Cardiac muscle cell (in vitro differentiated cells and primary cell): Measurements from ENCODE around the gene GRM6. TPM values are rescaled to one million over a fixed set of nuclear protein-coding genes. Genes with fewer than 3 reads are reported as not detected.

ENCODE experiments used
- DNase-seq, 2 donors: peaks; one replicate each; pipeline versions ENCODE4 v3.0.0 to v3.0.0-alpha.2; 2010 to 2017; ENCODE audit warnings: low read depth in 1 of 2, low spot score in 1 of 2
- H3K27ac ChIP-seq: fragments of 200-600 bp; sonication (generic); 2 replicates; pipeline ENCODE4 v1.5.1; 2016
- H3K27me3 ChIP-seq: fragments of 200-600 bp; sonication (generic); 2 replicates; pipeline ENCODE4 v1.6.0; 2016; ENCODE audit warnings: control low read depth
- H3K36me3 ChIP-seq: fragments of 200-600 bp; sonication (generic); 2 replicates; pipeline ENCODE4 v1.5.1; 2016; ENCODE audit warnings: control low read depth
- H3K4me1 ChIP-seq: fragments of 200-600 bp; sonication (generic); 2 replicates; pipeline ENCODE4 v1.8.1; 2017; ENCODE audit warnings: low read depth, mild to moderate bottlenecking, mixed run types
- H3K4me3 ChIP-seq: fragments of 200-600 bp; sonication (generic); 2 replicates; pipeline ENCODE4 v1.5.1; 2016; ENCODE audit warnings: mild to moderate bottlenecking
- H3K9me3 ChIP-seq: fragments of 200-600 bp; sonication (generic); 2 replicates; pipeline ENCODE4 v1.5.1; 2017; ENCODE audit warnings: low read depth, mild to moderate bottlenecking, control low read depth
- CTCF ChIP-seq: IDR thresholded peaks from 2 replicates; pipeline ENCODE4 v1.5.1; 2012; ENCODE audit warnings: low read depth, mild to moderate bottlenecking, low read length
- polyA plus RNA-seq: library from polyadenylated mRNA; unstranded; fragments of >200 nt; fragmentation: Nextera tagmentation; extraction: Ambion mirVana; gene quantifications from 2 replicates; pipeline ENCODE4 v1.2.1, GENCODE V29; 2016
- total RNA-seq: library from RNA; depleted of rRNA; stranded (reverse); fragments of >200 nt; gene quantifications from 2 replicates; pipeline ENCODE4 v1.2.3, GENCODE V29; 2016

The GRM6 gene
- total and polyA plus RNA-seq, 2 experiments from 2014 or later = not detected

- no peak overlapping the region for H3K27ac ChIP-seq
- H3K4me3 ChIP-seq = no peak overlapping the region
- no peak for DNase-seq
- no peak for TF ChIP-seq CTCF
- no peaks in the 10 kb centered on the region for H3K9me3 ChIP-seq
- H3K4me1 ChIP-seq = no peaks in the 10 kb centered on the region
- no peaks in the 10 kb centered on the region for H3K36me3 ChIP-seq
- peaks cover 15% of the 10 kb centered on the region for H3K27me3 ChIP-seq
These were observed 6.5 kb downstream of the GRM6 start for GRCh38 chr5:178988436-178989220.

- DNase-seq = no peak
- Histone ChIP-seq H3K9me3 (no peaks in the 10 kb centered on the region), H3K4me3 (no peak overlapping the region), H3K27ac (no peak overlapping the region), H3K36me3 (no peaks in the 10 kb centered on the region), H3K27me3 (no peaks in the 10 kb centered on the region), H3K4me1 (no peaks in the 10 kb centered on the region)
- TF ChIP-seq CTCF = no peak
These were observed 8.7 kb downstream of the GRM6 start for GRCh38 chr5:178986326-178986960.

- H3K27me3 ChIP-seq = no peaks in the 10 kb centered on the region
- no peak for DNase-seq
- H3K9me3 ChIP-seq = no peaks in the 10 kb centered on the region
- H3K36me3 ChIP-seq = no peaks in the 10 kb centered on the region
- TF ChIP-seq CTCF = no peak
- no peak overlapping the region for H3K27ac ChIP-seq
- H3K4me1 ChIP-seq = no peaks in the 10 kb centered on the region
- H3K4me3 ChIP-seq = no peak overlapping the region
These were observed 10.7 kb downstream of the GRM6 start for GRCh38 chr5:178984145-178985072.

GRCh38 chr5:178983728-178984127, 11.4 kb downstream of the GRM6 start:
- Histone ChIP-seq H3K4me1 (no peaks in the 10 kb centered on the region), H3K27me3 (no peaks in the 10 kb centered on the region), H3K9me3 (no peaks in the 10 kb centered on the region), H3K4me3 (no peak overlapping the region), H3K27ac (no peak overlapping the region), H3K36me3 (no peaks in the 10 kb centered on the region)
- no peak for TF ChIP-seq CTCF
- no peak for DNase-seq

GRCh38 chr5:178982941-178983340, 12.2 kb downstream of the GRM6 start:
- no peak for TF ChIP-seq CTCF

More at GRCh38 chr5:178982941-178983340, 12.2 kb downstream of the GRM6 start:
- Histone ChIP-seq H3K27ac (no peak overlapping the region), H3K9me3 (no peaks in the 10 kb centered on the region), H3K36me3 (no peaks in the 10 kb centered on the region), H3K4me1 (no peaks in the 10 kb centered on the region), H3K27me3 (no peaks in the 10 kb centered on the region), H3K4me3 (no peak overlapping the region)
- DNase-seq = no peak
